ENCODE data around the gene SCLT1.

- TF ChIP-seq POLR2A (IDR thresholded peaks at IDR 0.05) (no peak), CTCF (IDR thresholded peaks at IDR 0.05) (no peak)
Observed at GRCh38 chr4:128859887-128860677, 233.3 kb downstream of the SCLT1 start.

Data from body of pancreas (tissue), 4 donors.